ENCODE measurements around the gene AKAP10.

The AKAP10 gene

DNA sequence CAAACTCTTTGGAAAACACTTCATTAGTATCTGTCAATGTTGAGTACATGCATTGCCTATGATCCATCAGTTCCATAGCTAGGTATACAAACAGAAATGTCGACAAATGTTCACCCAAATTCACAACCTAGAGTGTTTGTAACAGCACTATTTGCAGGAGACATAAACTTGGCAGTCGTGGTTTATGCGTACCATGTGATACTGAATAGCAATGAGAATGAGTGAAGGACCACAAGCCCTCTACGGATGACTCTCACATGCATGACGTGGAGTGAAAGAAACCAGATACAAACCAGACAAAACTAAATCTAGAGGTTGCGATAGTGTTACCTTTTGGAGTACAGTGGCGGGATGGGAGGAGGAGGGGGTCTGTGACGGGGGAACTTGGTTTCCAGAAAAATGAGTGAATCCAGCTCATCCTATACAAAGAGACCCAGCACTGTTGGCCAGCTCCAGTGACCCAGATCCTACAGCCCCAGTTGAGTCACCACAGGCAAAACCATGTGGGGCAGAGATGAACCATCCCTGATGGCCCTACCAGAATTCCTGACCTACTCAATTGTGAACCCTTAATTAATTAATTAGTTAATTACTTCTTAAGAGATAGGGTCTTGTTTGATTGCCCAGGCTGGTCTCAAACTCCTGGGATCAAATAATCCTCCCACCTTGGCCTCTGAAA lies 94.0 kb downstream of the AKAP10 start:
- Histone ChIP-seq H3K18ac (ENCODE audit: low read length) (no peak overlapping the region), H3K4me3 (ENCODE audit: low read depth, low read length) (no peak overlapping the region), H3K23ac (ENCODE audit: low read length) (no peak overlapping the region), H4K91ac (ENCODE audit: low read depth, low read length) (no peak overlapping the region), H4K8ac (ENCODE audit: low read depth, low read length) (no peak overlapping the region), H2AK5ac (ENCODE audit: low read length) (no peak overlapping the region), H3K9me3 (ENCODE audit: insufficient read depth, low read depth, low read length) (no peaks in the 10 kb centered on the region), H3K14ac (ENCODE audit: low read length) (no peak overlapping the region), H3K79me2 (ENCODE audit: control insufficient read depth, insufficient read depth, low read length, poor library complexity) (no peaks in the 10 kb centered on the region), H2BK5ac (ENCODE audit: low read depth, low read length, poor library complexity) (no peak overlapping the region), H2AFZ (ENCODE audit: insufficient read depth, low read length, poor library complexity) (no peak overlapping the region), H3K4me2 (ENCODE audit: low read length) (no peak overlapping the region), H3K36me3 (ENCODE audit: control insufficient read depth in 1 of 2, insufficient read depth in 2 of 2, low read length in 2 of 2) (no peaks in the 10 kb centered on the region), H4K12ac (ENCODE audit: low read depth, low read length) (no peak overlapping the region), H3K4me1 (ENCODE audit: control insufficient read depth in 1 of 2, insufficient read depth in 2 of 2, low read length in 2 of 2) (no peaks in the 10 kb centered on the region), H2BK12ac (ENCODE audit: low read length) (no peak overlapping the region), H3K9ac (ENCODE audit: low read length) (no peak overlapping the region), H3K4ac (ENCODE audit: low read depth, low read length) (no peak overlapping the region), H3K27ac (ENCODE audit: low read depth, low read length) (no peak overlapping the region), H3K79me1 (ENCODE audit: low read length) (no peaks in the 10 kb centered on the region), H2BK120ac (ENCODE audit: insufficient read depth, low read length, poor library complexity) (no peak overlapping the region), H3K27me3 (ENCODE audit: insufficient read depth, low read length) (peaks cover 2% of the 10 kb centered on the region)
- DNase-seq: peak in 1 of 2 donors; percentile 16
- WGBS (ENCODE audit: extremely low coverage, insufficient coverage, insufficient read length): no CpG with 5 or more reads among the region's 8 CpGs

GRCh38 chr17:19880393-19880792 lies 97.2 kb downstream of the AKAP10 start:
- no CpG with 5 or more reads among the region's 4 CpGs for WGBS (ENCODE audit: extremely low coverage, insufficient coverage, insufficient read length)
- H3K23ac ChIP-seq (ENCODE audit: low read length): no peak overlapping the region
- no peak overlapping the region for H3K4me3 ChIP-seq (ENCODE audit: low read depth, low read length)
- DNase-seq: no peak
- H3K4me1 ChIP-seq (ENCODE audit: control insufficient read depth in 1 of 2, insufficient read depth in 2 of 2, low read length in 2 of 2): no peaks in the 10 kb centered on the region
- no peaks in the 10 kb centered on the region for H3K9me3 ChIP-seq (ENCODE audit: insufficient read depth, low read depth, low read length)
- no peak overlapping the region for H3K14ac ChIP-seq (ENCODE audit: low read length)
- H3K36me3 ChIP-seq (ENCODE audit: control insufficient read depth in 1 of 2, insufficient read depth in 2 of 2, low read length in 2 of 2): no peaks in the 10 kb centered on the region
- H3K4ac ChIP-seq (ENCODE audit: low read depth, low read length): no peak overlapping the region
- no peak overlapping the region for H3K18ac ChIP-seq (ENCODE audit: low read length)
- H3K9ac ChIP-seq (ENCODE audit: low read length): no peak overlapping the region
- no peak overlapping the region for H3K27ac ChIP-seq (ENCODE audit: low read depth, low read length)
- no peak overlapping the region for H3K4me2 ChIP-seq (ENCODE audit: low read length)
- H2AK5ac ChIP-seq (ENCODE audit: low read length): no peak overlapping the region
- H4K8ac ChIP-seq (ENCODE audit: low read depth, low read length): no peak overlapping the region
- H3K79me1 ChIP-seq (ENCODE audit: low read length): no peaks in the 10 kb centered on the region
- H3K79me2 ChIP-seq (ENCODE audit: control insufficient read depth, insufficient read depth, low read length, poor library complexity): no peaks in the 10 kb centered on the region
- H3K27me3 ChIP-seq (ENCODE audit: insufficient read depth, low read length): peaks cover 2% of the 10 kb centered on the region
- H4K91ac ChIP-seq (ENCODE audit: low read depth, low read length): no peak overlapping the region
- no peak overlapping the region for H2AFZ ChIP-seq (ENCODE audit: insufficient read depth, low read length, poor library complexity)
- H2BK5ac ChIP-seq (ENCODE audit: low read depth, low read length, poor library complexity): no peak overlapping the region
- H2BK12ac ChIP-seq (ENCODE audit: low read length): no peak overlapping the region
- H4K12ac ChIP-seq (ENCODE audit: low read depth, low read length): no peak overlapping the region
- no peak overlapping the region for H2BK120ac ChIP-seq (ENCODE audit: insufficient read depth, low read length, poor library complexity)

DNA sequence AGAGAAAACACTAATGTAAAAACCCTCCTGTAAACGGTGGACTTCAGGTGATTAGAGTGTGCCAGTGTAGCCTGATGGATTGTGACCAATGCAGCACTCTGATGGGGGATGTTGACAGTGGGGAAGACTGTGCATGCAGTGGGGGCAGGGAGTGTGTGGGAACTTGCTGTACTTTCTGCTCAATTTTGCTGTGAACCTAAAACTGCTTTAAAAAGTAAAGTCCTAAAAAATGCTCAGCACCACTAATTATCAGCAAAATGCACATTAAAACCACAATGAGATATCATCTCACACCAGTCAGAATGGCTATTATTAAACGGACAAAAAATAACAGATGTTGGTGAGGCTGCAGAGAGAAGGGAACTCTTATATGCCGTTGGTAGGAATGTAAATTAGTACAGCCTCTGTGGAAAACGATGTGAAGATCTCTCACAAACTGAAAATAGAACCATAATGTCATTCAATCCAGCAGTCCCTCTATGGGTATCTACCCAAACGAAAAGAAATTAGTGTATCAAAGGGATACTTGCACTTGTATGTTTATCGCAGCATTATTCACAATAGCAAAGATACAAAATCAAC lies 100.2 kb downstream of the AKAP10 start:
- H4K91ac ChIP-seq (ENCODE audit: low read depth, low read length): no peak overlapping the region
- no peak overlapping the region for H3K4me2 ChIP-seq (ENCODE audit: low read length)
- H2AFZ ChIP-seq (ENCODE audit: insufficient read depth, low read length, poor library complexity): no peak overlapping the region
- H2BK12ac ChIP-seq (ENCODE audit: low read length): no peak overlapping the region
- no peak for DNase-seq
- H3K36me3 ChIP-seq (ENCODE audit: control insufficient read depth in 1 of 2, insufficient read depth in 2 of 2, low read length in 2 of 2): no peaks in the 10 kb centered on the region
- no peak overlapping the region for H4K12ac ChIP-seq (ENCODE audit: low read depth, low read length)
- H2BK5ac ChIP-seq (ENCODE audit: low read depth, low read length, poor library complexity): no peak overlapping the region
- no peak overlapping the region for H2AK5ac ChIP-seq (ENCODE audit: low read length)
- H3K27ac ChIP-seq (ENCODE audit: low read depth, low read length): no peak overlapping the region
- H3K79me1 ChIP-seq (ENCODE audit: low read length): no peaks in the 10 kb centered on the region
- no peak overlapping the region for H3K4me3 ChIP-seq (ENCODE audit: low read depth, low read length)
- H4K8ac ChIP-seq (ENCODE audit: low read depth, low read length): no peak overlapping the region
- H2BK120ac ChIP-seq (ENCODE audit: insufficient read depth, low read length, poor library complexity): no peak overlapping the region
- H3K23ac ChIP-seq (ENCODE audit: low read length): no peak overlapping the region
- H3K27me3 ChIP-seq (ENCODE audit: insufficient read depth, low read length): peaks cover 2% of the 10 kb centered on the region
- H3K14ac ChIP-seq (ENCODE audit: low read length): no peak overlapping the region
- H3K4me1 ChIP-seq (ENCODE audit: control insufficient read depth in 1 of 2, insufficient read depth in 2 of 2, low read length in 2 of 2): no peaks in the 10 kb centered on the region
- no peak overlapping the region for H3K18ac ChIP-seq (ENCODE audit: low read length)
- no peak overlapping the region for H3K9ac ChIP-seq (ENCODE audit: low read length)
- WGBS (ENCODE audit: extremely low coverage, insufficient coverage, insufficient read length): no CpG with 5 or more reads among the region's 6 CpGs
- H3K9me3 ChIP-seq (ENCODE audit: insufficient read depth, low read depth, low read length): no peaks in the 10 kb centered on the region
- no peaks in the 10 kb centered on the region for H3K79me2 ChIP-seq (ENCODE audit: control insufficient read depth, insufficient read depth, low read length, poor library complexity)
- H3K4ac ChIP-seq (ENCODE audit: low read depth, low read length): no peak overlapping the region

GRCh38 chr17:19876529-19877161 lies 101.0 kb downstream of the AKAP10 start:
- Histone ChIP-seq H3K9me3 (ENCODE audit: insufficient read depth, low read depth, low read length) (no peaks in the 10 kb centered on the region), H2AFZ (ENCODE audit: insufficient read depth, low read length, poor library complexity) (no peak overlapping the region), H3K9ac (ENCODE audit: low read length) (no peak overlapping the region), H3K4me2 (ENCODE audit: low read length) (no peak overlapping the region), H3K18ac (ENCODE audit: low read length) (no peak overlapping the region), H2BK120ac (ENCODE audit: insufficient read depth, low read length, poor library complexity) (no peak overlapping the region), H3K4ac (ENCODE audit: low read depth, low read length) (no peak overlapping the region), H4K91ac (ENCODE audit: low read depth, low read length) (no peak overlapping the region), H4K12ac (ENCODE audit: low read depth, low read length) (no peak overlapping the region), H3K14ac (ENCODE audit: low read length) (no peak overlapping the region), H3K79me2 (ENCODE audit: control insufficient read depth, insufficient read depth, low read length, poor library complexity) (no peaks in the 10 kb centered on the region), H3K27ac (ENCODE audit: low read depth, low read length) (no peak overlapping the region), H4K8ac (ENCODE audit: low read depth, low read length) (no peak overlapping the region), H3K27me3 (ENCODE audit: insufficient read depth, low read length) (peaks cover 2% of the 10 kb centered on the region), H2BK5ac (ENCODE audit: low read depth, low read length, poor library complexity) (no peak overlapping the region), H3K4me3 (ENCODE audit: low read depth, low read length) (no peak overlapping the region), H3K79me1 (ENCODE audit: low read length) (no peaks in the 10 kb centered on the region), H3K36me3 (ENCODE audit: control insufficient read depth in 1 of 2, insufficient read depth in 2 of 2, low read length in 2 of 2) (no peaks in the 10 kb centered on the region), H3K23ac (ENCODE audit: low read length) (no peak overlapping the region), H3K4me1 (ENCODE audit: control insufficient read depth in 1 of 2, insufficient read depth in 2 of 2, low read length in 2 of 2) (no peaks in the 10 kb centered on the region), H2AK5ac (ENCODE audit: low read length) (no peak overlapping the region), H2BK12ac (ENCODE audit: low read length) (no peak overlapping the region)
- no CpG with 5 or more reads among the region's 13 CpGs for WGBS (ENCODE audit: extremely low coverage, insufficient coverage, insufficient read length)
- peak in 1 of 2 donors; percentile 16 for DNase-seq
